NAMALWA (cell line): Measurements from ENCODE around the gene ITGA3.

Experiments used
- DNase-seq: peaks from one replicate; pipeline ENCODE4 v3.0.0-alpha.2; 2015; ENCODE audit warnings: low spot score

Gene ITGA3

GRCh38 chr17:50072130-50072529 lies 16.2 kb downstream of the ITGA3 start:
- peak; percentile 66 for DNase-seq

GRCh38 chr17:50072925-50073324 lies 17.0 kb downstream of the ITGA3 start:
- no peak for DNase-seq

- no peak for DNase-seq
Measured at GRCh38 chr17:50074227-50074626, 18.3 kb downstream of the ITGA3 start.

GRCh38 chr17:50075446-50076032 lies 19.6 kb downstream of the ITGA3 start:
- no peak for DNase-seq

- no peak for DNase-seq
Measured at GRCh38 chr17:50076221-50076590, 20.3 kb downstream of the ITGA3 start.

GRCh38 chr17:50076591-50077235 lies 20.8 kb downstream of the ITGA3 start:
- DNase-seq: peak; percentile 58

- no peak for DNase-seq
Measured at GRCh38 chr17:50078430-50078829, 22.5 kb downstream of the ITGA3 start.

- DNase-seq: peak; percentile 30
Measured at GRCh38 chr17:50079334-50080095, 23.6 kb downstream of the ITGA3 start.

GRCh38 chr17:50080096-50080480 lies 24.2 kb downstream of the ITGA3 start:
- DNase-seq: no peak

- peak; percentile 44 for DNase-seq
Measured at GRCh38 chr17:50080827-50081226, 24.9 kb downstream of the ITGA3 start.

- DNase-seq: no peak
Measured at GRCh38 chr17:50081757-50082156, 25.8 kb downstream of the ITGA3 start.

GRCh38 chr17:50087246-50087911 lies 31.5 kb downstream of the ITGA3 start:
- peak; percentile 83 for DNase-seq

- no peak for DNase-seq
Measured at GRCh38 chr17:50087912-50088405, 32.0 kb downstream of the ITGA3 start.

- DNase-seq: no peak
Measured at GRCh38 chr17:50088952-50089825, 33.3 kb downstream of the ITGA3 start.

- no peak for DNase-seq
Measured at GRCh38 chr17:50090071-50090470, 34.2 kb downstream of the ITGA3 start.

GRCh38 chr17:50090971-50091917 lies 35.3 kb downstream of the ITGA3 start:
- no peak for DNase-seq

- no peak for DNase-seq
Measured at GRCh38 chr17:50091918-50092285, 36.0 kb downstream of the ITGA3 start.

GRCh38 chr17:50093246-50093645 lies 37.3 kb downstream of the ITGA3 start:
- DNase-seq: no peak

- no peak for DNase-seq
Measured at GRCh38 chr17:50093807-50094206, 37.9 kb downstream of the ITGA3 start.

- DNase-seq: peak; percentile 92
Measured at GRCh38 chr17:50094243-50094752, 38.4 kb downstream of the ITGA3 start.
